ENCODE results near the gene VRTN.

Gene VRTN

GRCh38 chr14:74350928-74351323, 2.7 kb downstream of the VRTN start:
- TF ChIP-seq CTCF (IDR thresholded peaks at IDR 0.05; ENCODE audit: low read depth, low read length, poor library complexity, severe bottlenecking) (no peak), EZH2phosphoT487 (IDR thresholded peaks at IDR 0.05; ENCODE audit: borderline replicate concordance, low read length) (no peak)
- H3K4me2 ChIP-seq (ENCODE audit: low read length) = no peak overlapping the region
- no peaks in the 10 kb centered on the region for H3K9me2 ChIP-seq (replicated peaks; ENCODE audit: control insufficient read depth, low read length)
- no peak overlapping the region for H3K27ac ChIP-seq (ENCODE audit: low read depth, low read length)
- H3K27me3 ChIP-seq (ENCODE audit: control insufficient read depth, low read length) = peaks cover 7% of the 10 kb centered on the region
- H3F3A ChIP-seq (ENCODE audit: control insufficient read depth, insufficient read depth) = no peaks in the 10 kb centered on the region
- H3K36me3 ChIP-seq (ENCODE audit: control insufficient read depth, low read length) = no peaks in the 10 kb centered on the region
- no peaks in the 10 kb centered on the region for H3K9me3 ChIP-seq (ENCODE audit: control insufficient read depth, insufficient read depth, low read length)
- H3K4me3 ChIP-seq (ENCODE audit: low read length) = no peak overlapping the region
- no peaks in the 10 kb centered on the region for H4K20me1 ChIP-seq (ENCODE audit: control insufficient read depth, insufficient read depth, low read depth, low read length)
- H3K79me2 ChIP-seq (ENCODE audit: control insufficient read depth, low read length) = no peaks in the 10 kb centered on the region
- H3K4me1 ChIP-seq (ENCODE audit: control insufficient read depth, low read length) = no peaks in the 10 kb centered on the region

GRCh38 chr14:74356892-74357575, 8.8 kb downstream of the VRTN start:
- Histone ChIP-seq H3K36me3 (ENCODE audit: control insufficient read depth, low read length) (no peaks in the 10 kb centered on the region), H3F3A (ENCODE audit: control insufficient read depth, insufficient read depth) (no peaks in the 10 kb centered on the region), H3K4me1 (ENCODE audit: control insufficient read depth, low read length) (no peaks in the 10 kb centered on the region), H3K9me2 (replicated peaks; ENCODE audit: control insufficient read depth, low read length) (no peaks in the 10 kb centered on the region), H3K9me3 (ENCODE audit: control insufficient read depth, insufficient read depth, low read length) (no peaks in the 10 kb centered on the region), H3K4me3 (ENCODE audit: low read length) (no peak overlapping the region), H3K79me2 (ENCODE audit: control insufficient read depth, low read length) (no peaks in the 10 kb centered on the region), H3K4me2 (ENCODE audit: low read length) (no peak overlapping the region), H3K27ac (ENCODE audit: low read depth, low read length) (no peak overlapping the region), H4K20me1 (ENCODE audit: control insufficient read depth, insufficient read depth, low read depth, low read length) (no peaks in the 10 kb centered on the region), H3K27me3 (ENCODE audit: control insufficient read depth, low read length) (no peaks in the 10 kb centered on the region)
- TF ChIP-seq EZH2phosphoT487 (IDR thresholded peaks at IDR 0.05; ENCODE audit: borderline replicate concordance, low read length) (no peak), CTCF (IDR thresholded peaks at IDR 0.05; ENCODE audit: low read depth, low read length, poor library complexity, severe bottlenecking) (no peak)

GRCh38 chr14:74357585-74357984, 9.3 kb downstream of the VRTN start:
- Histone ChIP-seq H4K20me1 (ENCODE audit: control insufficient read depth, insufficient read depth, low read depth, low read length) (no peaks in the 10 kb centered on the region), H3F3A (ENCODE audit: control insufficient read depth, insufficient read depth) (no peaks in the 10 kb centered on the region), H3K36me3 (ENCODE audit: control insufficient read depth, low read length) (no peaks in the 10 kb centered on the region)

More at GRCh38 chr14:74357585-74357984, 9.3 kb downstream of the VRTN start:
- Histone ChIP-seq H3K79me2 (ENCODE audit: control insufficient read depth, low read length) (no peaks in the 10 kb centered on the region), H3K4me3 (ENCODE audit: low read length) (no peak overlapping the region), H3K27me3 (ENCODE audit: control insufficient read depth, low read length) (no peaks in the 10 kb centered on the region), H3K9me3 (ENCODE audit: control insufficient read depth, insufficient read depth, low read length) (no peaks in the 10 kb centered on the region), H3K9me2 (replicated peaks; ENCODE audit: control insufficient read depth, low read length) (no peaks in the 10 kb centered on the region), H3K4me2 (ENCODE audit: low read length) (no peak overlapping the region), H3K27ac (ENCODE audit: low read depth, low read length) (no peak overlapping the region), H3K4me1 (ENCODE audit: control insufficient read depth, low read length) (no peaks in the 10 kb centered on the region)
- TF ChIP-seq EZH2phosphoT487 (IDR thresholded peaks at IDR 0.05; ENCODE audit: borderline replicate concordance, low read length) = no peak
- no peak for TF ChIP-seq CTCF (IDR thresholded peaks at IDR 0.05; ENCODE audit: low read depth, low read length, poor library complexity, severe bottlenecking)
